ENCODE results near the gene FBXO7.

GRCh38 chr22:32509045-32509444 lies 34.4 kb downstream of the FBXO7 start:
- TF ChIP-seq CTCF (conservative IDR thresholded peaks at IDR 0.05; ENCODE audit: low read depth, low read length) = no peak
- TF ChIP-seq RCOR1 (IDR thresholded peaks at IDR 0.05; ENCODE audit: insufficient replicate concordance, low read length) = no peak
- TF ChIP-seq POLR2A (IDR thresholded peaks at IDR 0.05; ENCODE audit: low read depth, low read length) = no peak
- no peak for TF ChIP-seq MXI1 (IDR thresholded peaks at IDR 0.05; ENCODE audit: borderline replicate concordance, low read depth, low read length)
